Measurements from ENCODE around the gene SMPX. TPM values are rescaled to one million over a fixed set of nuclear protein-coding genes. Genes with fewer than 3 reads are reported as not detected.
"Not testable (repeated sequence)": the region's sequence is repeated elsewhere in the genome, so short reads cannot be mapped to it uniquely, and the experiment has no call there.

The SMPX gene
- total RNA-seq, 1 donor from 2014 or later = 0.57 TPM

DNA sequence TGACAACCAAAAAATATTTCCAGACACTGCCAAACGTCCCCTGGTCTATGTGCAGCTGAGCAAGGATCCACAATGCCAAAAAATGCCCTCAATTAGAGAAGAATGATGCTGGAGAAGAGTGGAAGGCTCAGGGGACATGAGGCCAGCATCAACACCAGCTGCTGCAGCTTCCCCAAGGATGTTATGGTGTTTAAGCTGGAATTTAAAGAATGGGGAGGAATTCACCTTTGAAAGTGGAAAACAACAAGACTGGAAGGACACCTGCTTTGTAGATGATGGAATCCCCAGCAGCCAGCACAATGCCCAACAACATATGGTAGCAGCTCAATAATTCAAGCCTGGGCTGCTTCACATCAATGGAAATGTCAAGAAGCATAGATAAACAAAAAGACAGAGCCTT lies 20.3 kb upstream of the SMPX start:
- no peaks in the 10 kb centered on the region for H3K27me3 Mint-ChIP-seq (ENCODE audit: low read depth)
- peaks cover 6% of the 10 kb centered on the region for H3K4me1 Mint-ChIP-seq (ENCODE audit: low read depth)
- no peak overlapping the region for H3K27ac Mint-ChIP-seq (ENCODE audit: unreplicated experiment)

DNA sequence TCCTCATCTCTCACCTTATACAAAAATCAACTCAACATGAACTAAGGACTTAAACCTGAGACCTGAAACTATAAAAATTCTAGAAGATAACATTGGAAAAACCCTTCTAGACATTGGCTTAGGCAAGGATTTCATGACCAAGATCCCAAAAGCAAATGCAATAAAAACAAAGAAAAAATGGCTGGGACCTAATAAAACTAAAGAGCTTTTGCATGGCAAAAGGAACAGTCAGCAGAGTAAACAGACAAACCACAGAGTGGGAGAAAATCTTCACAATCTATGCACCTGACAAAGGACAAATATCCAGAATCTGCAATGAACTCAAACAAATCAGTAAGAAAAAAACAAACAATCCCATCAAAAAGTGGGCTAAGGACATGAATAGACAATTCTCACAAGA lies 17.2 kb upstream of the SMPX start:
- H3K9me3 Mint-ChIP-seq (ENCODE audit: low read depth); DNase-seq (ENCODE audit: low spot score); H3K4me3 Mint-ChIP-seq (ENCODE audit: unreplicated experiment); H3K27me3 Mint-ChIP-seq (ENCODE audit: low read depth); H3K36me3 Mint-ChIP-seq (ENCODE audit: low read depth); H3K27ac Mint-ChIP-seq (ENCODE audit: unreplicated experiment): not testable (repeated sequence)
- H3K4me1 Mint-ChIP-seq (ENCODE audit: low read depth) = peaks cover 12% of the 10 kb centered on the region

More for the DNA sequence above, 20.3 kb upstream of the SMPX start:
- no peak overlapping the region for H3K4me3 Mint-ChIP-seq (ENCODE audit: unreplicated experiment)
- TF ChIP-seq, protein P1, sequence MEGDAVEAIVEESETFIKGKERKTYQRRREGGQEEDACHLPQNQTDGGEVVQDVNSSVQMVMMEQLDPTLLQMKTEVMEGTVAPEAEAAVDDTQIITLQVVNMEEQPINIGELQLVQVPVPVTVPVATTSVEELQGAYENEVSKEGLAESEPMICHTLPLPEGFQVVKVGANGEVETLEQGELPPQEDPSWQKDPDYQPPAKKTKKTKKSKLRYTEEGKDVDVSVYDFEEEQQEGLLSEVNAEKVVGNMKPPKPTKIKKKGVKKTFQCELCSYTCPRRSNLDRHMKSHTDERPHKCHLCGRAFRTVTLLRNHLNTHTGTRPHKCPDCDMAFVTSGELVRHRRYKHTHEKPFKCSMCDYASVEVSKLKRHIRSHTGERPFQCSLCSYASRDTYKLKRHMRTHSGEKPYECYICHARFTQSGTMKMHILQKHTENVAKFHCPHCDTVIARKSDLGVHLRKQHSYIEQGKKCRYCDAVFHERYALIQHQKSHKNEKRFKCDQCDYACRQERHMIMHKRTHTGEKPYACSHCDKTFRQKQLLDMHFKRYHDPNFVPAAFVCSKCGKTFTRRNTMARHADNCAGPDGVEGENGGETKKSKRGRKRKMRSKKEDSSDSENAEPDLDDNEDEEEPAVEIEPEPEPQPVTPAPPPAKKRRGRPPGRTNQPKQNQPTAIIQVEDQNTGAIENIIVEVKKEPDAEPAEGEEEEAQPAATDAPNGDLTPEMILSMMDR (IDR thresholded peaks at IDR 0.05) = no peak
- H3K36me3 Mint-ChIP-seq (ENCODE audit: low read depth) = peaks cover 3% of the 10 kb centered on the region
- H3K9me3 Mint-ChIP-seq (ENCODE audit: low read depth) = no peaks in the 10 kb centered on the region
- DNase-seq (ENCODE audit: low spot score) = no peak

DNA sequence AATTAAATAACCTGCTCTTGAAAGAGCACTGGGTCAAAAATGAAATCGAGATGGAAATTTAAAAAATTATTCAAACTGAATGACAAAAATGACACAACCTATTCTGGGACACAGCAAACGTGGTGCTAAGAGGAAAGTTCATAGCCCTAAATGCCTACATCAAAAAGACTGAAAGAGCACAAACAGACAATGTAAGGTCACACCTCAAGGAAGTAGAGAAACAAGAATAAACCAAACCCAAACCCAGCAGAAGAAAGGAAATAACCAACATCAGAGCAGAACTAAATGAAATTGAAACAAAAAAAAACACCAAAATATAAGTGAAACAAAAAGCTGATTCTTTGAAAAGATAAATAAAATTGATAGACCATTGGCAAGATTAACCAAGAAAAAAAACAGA lies 15.1 kb upstream of the SMPX start:
- not testable (repeated sequence) for H3K4me3 Mint-ChIP-seq (ENCODE audit: unreplicated experiment); H3K36me3 Mint-ChIP-seq (ENCODE audit: low read depth); H3K9me3 Mint-ChIP-seq (ENCODE audit: low read depth); DNase-seq (ENCODE audit: low spot score); H3K27ac Mint-ChIP-seq (ENCODE audit: unreplicated experiment); H3K27me3 Mint-ChIP-seq (ENCODE audit: low read depth)
- peaks cover 13% of the 10 kb centered on the region for H3K4me1 Mint-ChIP-seq (ENCODE audit: low read depth)

DNA sequence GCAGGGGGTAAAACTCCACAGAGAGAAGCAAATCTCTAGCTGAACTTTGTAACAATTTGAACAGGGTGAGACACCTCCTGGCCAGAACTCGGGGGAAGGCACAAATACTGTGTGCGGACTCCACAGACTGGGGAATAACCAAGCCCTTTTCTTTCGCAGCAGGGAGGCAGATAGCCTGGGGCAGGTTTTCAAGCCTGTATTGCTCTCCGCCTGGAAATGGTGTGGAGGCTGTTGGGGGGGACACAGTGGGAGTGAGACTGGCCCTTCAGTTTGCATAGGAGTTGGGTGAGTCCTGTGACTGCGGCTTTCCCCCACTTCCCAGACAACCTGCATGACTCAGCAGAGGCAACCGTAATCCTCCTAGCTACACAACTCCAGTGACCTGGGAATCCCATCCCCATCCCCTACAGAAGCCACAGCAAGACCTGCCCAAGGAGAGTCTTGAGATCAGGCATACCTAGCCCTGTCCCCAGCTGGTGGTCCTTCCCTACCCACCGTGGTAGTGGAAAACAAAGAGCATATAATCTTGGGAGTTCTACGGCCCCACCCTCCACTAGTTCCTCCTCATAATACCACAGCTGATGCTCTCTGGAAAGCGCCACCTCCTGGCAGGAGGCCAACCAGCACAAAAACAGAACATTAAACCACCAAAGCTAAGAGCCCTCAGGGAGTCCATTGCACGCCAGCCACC lies 12.9 kb upstream of the SMPX start:
- Mint-ChIP-seq H3K4me3 (ENCODE audit: unreplicated experiment) (no peak overlapping the region), H3K27ac (ENCODE audit: unreplicated experiment) (peak overlapping the region; percentile 75), H3K36me3 (ENCODE audit: low read depth) (peaks cover 6% of the 10 kb centered on the region), H3K27me3 (ENCODE audit: low read depth) (no peaks in the 10 kb centered on the region), H3K4me1 (ENCODE audit: low read depth) (peaks cover 13% of the 10 kb centered on the region), H3K9me3 (ENCODE audit: low read depth) (peaks cover 6% of the 10 kb centered on the region)
- no peak for DNase-seq (ENCODE audit: low spot score)
- TF ChIP-seq, protein P1 (IDR thresholded peaks at IDR 0.05) = peak; percentile 30

DNA sequence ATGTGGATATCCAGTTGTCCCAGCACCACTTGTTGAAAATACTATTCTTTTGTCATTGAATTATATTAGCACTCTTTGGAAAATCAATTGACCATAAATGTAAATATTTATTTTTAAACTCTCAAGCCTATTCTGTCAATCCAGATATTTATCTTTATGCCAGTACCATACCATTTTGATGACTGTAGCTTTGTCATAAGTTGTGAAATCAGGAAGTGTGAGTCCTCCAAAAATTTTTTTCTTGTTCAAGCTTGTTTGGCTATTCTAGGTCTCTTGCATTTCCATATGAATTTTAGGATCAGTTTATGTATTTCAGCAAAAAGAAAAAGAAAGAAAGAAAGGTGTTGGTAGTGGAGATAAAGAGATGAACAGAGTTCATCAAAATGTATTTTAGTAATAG lies 8.2 kb upstream of the SMPX start:
- TF ChIP-seq, protein P1 (IDR thresholded peaks at IDR 0.05) = no peak
- H3K4me3 Mint-ChIP-seq (ENCODE audit: unreplicated experiment) = no peak overlapping the region
- H3K36me3 Mint-ChIP-seq (ENCODE audit: low read depth) = peaks cover 3% of the 10 kb centered on the region
- no peak overlapping the region for H3K27ac Mint-ChIP-seq (ENCODE audit: unreplicated experiment)
- no peaks in the 10 kb centered on the region for H3K27me3 Mint-ChIP-seq (ENCODE audit: low read depth)
- H3K9me3 Mint-ChIP-seq (ENCODE audit: low read depth) = peaks cover 8% of the 10 kb centered on the region
- no peak for DNase-seq (ENCODE audit: low spot score)
- H3K4me1 Mint-ChIP-seq (ENCODE audit: low read depth) = peaks cover 11% of the 10 kb centered on the region

DNA sequence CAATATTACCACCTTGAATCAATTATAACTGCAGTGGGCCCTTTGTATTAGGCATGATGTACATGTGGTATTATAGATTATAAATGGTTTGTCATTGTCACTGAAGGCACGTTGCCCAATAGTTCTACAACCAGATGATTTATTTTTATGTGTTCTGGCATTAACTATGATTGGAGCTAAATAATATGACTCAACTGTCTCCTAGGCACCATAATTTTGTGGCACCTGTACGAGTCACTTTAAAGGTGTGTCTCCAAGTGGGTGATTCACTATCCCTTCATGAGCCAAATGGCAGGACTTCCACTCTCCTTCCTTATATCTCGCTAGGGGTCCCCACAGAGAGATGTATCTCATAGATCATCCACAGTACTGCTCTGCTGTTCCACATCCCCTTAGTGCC lies 6.1 kb upstream of the SMPX start:
- TF ChIP-seq, protein P1 (IDR thresholded peaks at IDR 0.05) = no peak
- no peaks in the 10 kb centered on the region for H3K4me1 Mint-ChIP-seq (ENCODE audit: low read depth)
- no peaks in the 10 kb centered on the region for H3K27me3 Mint-ChIP-seq (ENCODE audit: low read depth)
- no peak for DNase-seq (ENCODE audit: low spot score)
- no peak overlapping the region for H3K27ac Mint-ChIP-seq (ENCODE audit: unreplicated experiment)
- no peak overlapping the region for H3K4me3 Mint-ChIP-seq (ENCODE audit: unreplicated experiment)
- peaks cover 8% of the 10 kb centered on the region for H3K9me3 Mint-ChIP-seq (ENCODE audit: low read depth)
- H3K36me3 Mint-ChIP-seq (ENCODE audit: low read depth) = peaks cover 3% of the 10 kb centered on the region
